Thoracic aorta (tissue), 2 donors: Measurements from ENCODE around the gene TTC39B. TPM values are rescaled to one million over a fixed set of nuclear protein-coding genes. Genes with fewer than 3 reads are reported as not detected.
"Not testable (repeated sequence)": the region's sequence is repeated elsewhere in the genome, so short reads cannot be mapped to it uniquely, and the experiment has no call there.

Experiments
- ATAC-seq: fragments of 150-250 bp; one replicate; pipeline ENCODE4 v1.8.0; 2017; ENCODE audit warnings: low read depth; ENCODE audit not compliant: insufficient number of reproducible peaks, low FRiP score
- DNase-seq: peaks from one replicate; pipeline ENCODE4 v3.0.0-alpha.2; 2020; ENCODE audit warnings: low spot score
- H3K27ac ChIP-seq, 2 donors: fragments of 200-600 bp; sonication (generic); 1 replicate in 1 of 2; 2 replicates in 1 of 2; pipeline ENCODE4 v1.5.1; 2016; ENCODE audit warnings: mild to moderate bottlenecking in 2 of 2, moderate library complexity in 2 of 2
- H3K27me3 ChIP-seq: fragments of 200-600 bp; sonication (generic); replicated peaks from 2 replicates; pipeline ENCODE4 v1.6.0; 2016; ENCODE audit warnings: mild to moderate bottlenecking; ENCODE audit not compliant: insufficient read depth
- H3K36me3 ChIP-seq: fragments of 200-600 bp; sonication (generic); one replicate; pipeline ENCODE4 v1.5.1; 2016
- H3K4me1 ChIP-seq, 2 donors: fragments of 200-600 bp; sonication (generic); 1 replicate in 1 of 2; 2 replicates in 1 of 2; pipeline versions ENCODE4 v1.5.1 to v1.6.0; 2016; ENCODE audit warnings: low read depth in 2 of 2, mild to moderate bottlenecking in 1 of 2; ENCODE audit not compliant: control insufficient read depth in 1 of 2
- H3K4me3 ChIP-seq: fragments of 200-600 bp; sonication (generic); 2 replicates; pipeline ENCODE4 v1.5.1; 2016; ENCODE audit warnings: mild to moderate bottlenecking
- H3K9me3 ChIP-seq: fragments of 200-600 bp; sonication (generic); 2 replicates; pipeline ENCODE4 v1.5.1; 2016
- total RNA-seq, 2 donors: library from RNA; depleted of rRNA; stranded (reverse); fragments of >200 nt; gene quantifications; one replicate each; pipeline versions ENCODE4 v1.1.0 to v1.2.3, GENCODE V29; 2016
- TF ChIP-seq, protein P1 (sequence below): fragments of 200-600 bp; sonication (generic); IDR thresholded peaks from one replicate; pipeline ENCODE4 v1.5.1; 2019; ENCODE audit warnings: antibody characterized with exemption

The TTC39B gene
- total RNA-seq, 2 donors from 2014 or later: 24.2 to 46.7 TPM

DNA sequence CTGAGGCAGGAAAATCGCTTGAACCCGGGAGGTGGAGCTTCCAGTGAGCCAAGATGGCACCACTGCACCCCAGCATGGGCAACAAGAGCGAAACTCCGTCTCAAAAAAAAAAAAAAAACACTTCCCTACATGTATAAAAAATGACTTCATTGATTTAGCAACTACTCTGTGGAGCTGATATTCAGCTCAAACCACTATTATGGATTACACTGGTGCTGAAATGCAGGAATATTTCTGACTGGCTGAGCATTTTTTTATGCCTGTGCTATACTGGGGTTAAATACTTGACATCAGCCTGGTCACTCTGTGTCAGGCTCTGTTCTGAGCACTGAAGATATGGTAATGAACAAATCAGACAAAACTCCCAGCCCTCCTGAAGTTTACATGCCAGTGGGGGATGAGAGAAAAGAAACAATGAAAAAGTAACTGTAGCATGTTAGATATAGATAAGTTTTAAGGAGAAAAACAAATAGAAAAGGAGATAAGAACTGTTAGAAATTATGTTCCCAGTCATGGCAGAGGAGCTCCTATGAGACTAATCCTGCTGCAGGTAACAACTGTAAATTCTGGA is 22.6 kb upstream of the TTC39B start:
- TF ChIP-seq, protein P1, sequence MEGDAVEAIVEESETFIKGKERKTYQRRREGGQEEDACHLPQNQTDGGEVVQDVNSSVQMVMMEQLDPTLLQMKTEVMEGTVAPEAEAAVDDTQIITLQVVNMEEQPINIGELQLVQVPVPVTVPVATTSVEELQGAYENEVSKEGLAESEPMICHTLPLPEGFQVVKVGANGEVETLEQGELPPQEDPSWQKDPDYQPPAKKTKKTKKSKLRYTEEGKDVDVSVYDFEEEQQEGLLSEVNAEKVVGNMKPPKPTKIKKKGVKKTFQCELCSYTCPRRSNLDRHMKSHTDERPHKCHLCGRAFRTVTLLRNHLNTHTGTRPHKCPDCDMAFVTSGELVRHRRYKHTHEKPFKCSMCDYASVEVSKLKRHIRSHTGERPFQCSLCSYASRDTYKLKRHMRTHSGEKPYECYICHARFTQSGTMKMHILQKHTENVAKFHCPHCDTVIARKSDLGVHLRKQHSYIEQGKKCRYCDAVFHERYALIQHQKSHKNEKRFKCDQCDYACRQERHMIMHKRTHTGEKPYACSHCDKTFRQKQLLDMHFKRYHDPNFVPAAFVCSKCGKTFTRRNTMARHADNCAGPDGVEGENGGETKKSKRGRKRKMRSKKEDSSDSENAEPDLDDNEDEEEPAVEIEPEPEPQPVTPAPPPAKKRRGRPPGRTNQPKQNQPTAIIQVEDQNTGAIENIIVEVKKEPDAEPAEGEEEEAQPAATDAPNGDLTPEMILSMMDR: no peak
- H3K27ac ChIP-seq: no peak overlapping the region
- no peak for ATAC-seq
- H3K4me3 ChIP-seq: no peak overlapping the region
- no peaks in the 10 kb centered on the region for H3K4me1 ChIP-seq
- H3K27me3 ChIP-seq: no peaks in the 10 kb centered on the region
- H3K9me3 ChIP-seq: no peaks in the 10 kb centered on the region
- no peak for DNase-seq
- no peaks in the 10 kb centered on the region for H3K36me3 ChIP-seq

DNA sequence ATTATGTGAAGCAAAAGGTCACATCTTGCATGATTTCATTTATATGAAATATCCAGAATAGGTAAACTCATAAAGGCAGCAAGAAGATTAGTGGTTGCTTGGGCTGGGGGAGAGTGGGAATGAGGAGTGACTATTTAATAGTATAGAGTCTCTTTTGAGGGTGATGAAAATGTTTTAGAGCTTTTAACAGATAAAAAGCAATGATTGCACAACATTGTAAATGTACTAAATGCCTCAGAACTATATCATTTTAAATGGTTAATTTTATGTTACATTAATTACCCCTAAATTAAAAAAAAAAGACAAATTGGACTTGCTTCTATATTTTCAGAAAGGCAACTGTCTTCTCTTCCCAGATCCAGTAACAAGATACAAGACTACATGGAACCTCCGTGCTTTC is 21.9 kb upstream of the TTC39B start:
- Histone ChIP-seq H3K9me3 (peaks cover 4% of the 10 kb centered on the region), H3K36me3 (no peaks in the 10 kb centered on the region), H3K4me3 (no peak overlapping the region), H3K4me1 (no peaks in the 10 kb centered on the region), H3K27ac (no peak overlapping the region), H3K27me3 (no peaks in the 10 kb centered on the region)
- DNase-seq (no peak), ATAC-seq (no peak)
- TF ChIP-seq, protein P1: no peak

DNA sequence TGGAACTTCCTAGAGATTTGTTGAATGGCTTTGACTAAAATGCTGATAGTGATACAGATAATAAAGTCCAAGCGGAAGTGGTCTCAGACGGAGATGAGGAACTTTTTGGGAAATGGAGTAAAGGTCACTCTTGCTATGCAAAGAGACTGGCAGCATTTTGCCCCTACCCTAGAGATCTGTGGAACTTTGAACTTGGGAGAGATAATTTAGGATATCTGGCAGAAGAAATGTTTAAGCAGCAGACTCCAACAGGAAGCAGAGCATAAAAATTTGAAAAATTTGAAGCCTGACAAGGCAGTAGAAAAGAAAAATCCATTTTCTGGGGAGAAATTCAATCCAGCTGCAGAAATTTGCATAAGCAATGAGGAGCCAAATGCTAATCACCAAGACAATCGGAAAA is 15.7 kb upstream of the TTC39B start:
- not testable (repeated sequence) for H3K9me3 ChIP-seq, ATAC-seq, DNase-seq

DNA sequence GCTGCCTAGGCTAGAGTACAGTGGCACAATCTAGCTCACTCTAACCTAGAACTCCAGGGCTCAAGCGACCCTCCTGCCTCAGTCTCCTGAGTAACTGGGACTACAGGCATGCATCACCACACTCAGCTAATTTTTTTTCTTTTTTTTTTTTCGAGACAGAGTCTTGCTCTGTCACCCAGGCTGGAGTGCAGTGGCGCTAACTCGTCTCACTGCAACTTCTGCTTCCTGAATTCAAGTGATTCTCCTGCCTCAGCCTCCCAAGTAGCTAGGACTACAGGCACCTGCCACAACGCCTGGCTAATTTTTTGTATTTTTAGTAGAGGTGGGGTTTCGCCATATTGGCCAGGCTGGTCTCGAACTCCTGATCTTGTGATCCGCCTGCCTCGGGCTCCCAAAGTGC is 12.6 kb upstream of the TTC39B start:
- H3K4me1 ChIP-seq, H3K27me3 ChIP-seq, ATAC-seq, H3K27ac ChIP-seq, H3K4me3 ChIP-seq, DNase-seq, H3K9me3 ChIP-seq, H3K36me3 ChIP-seq: not testable (repeated sequence)

More for the DNA sequence above, 15.7 kb upstream of the TTC39B start:
- H3K4me3 ChIP-seq, H3K36me3 ChIP-seq, H3K27me3 ChIP-seq, H3K27ac ChIP-seq, H3K4me1 ChIP-seq: not testable (repeated sequence)

DNA sequence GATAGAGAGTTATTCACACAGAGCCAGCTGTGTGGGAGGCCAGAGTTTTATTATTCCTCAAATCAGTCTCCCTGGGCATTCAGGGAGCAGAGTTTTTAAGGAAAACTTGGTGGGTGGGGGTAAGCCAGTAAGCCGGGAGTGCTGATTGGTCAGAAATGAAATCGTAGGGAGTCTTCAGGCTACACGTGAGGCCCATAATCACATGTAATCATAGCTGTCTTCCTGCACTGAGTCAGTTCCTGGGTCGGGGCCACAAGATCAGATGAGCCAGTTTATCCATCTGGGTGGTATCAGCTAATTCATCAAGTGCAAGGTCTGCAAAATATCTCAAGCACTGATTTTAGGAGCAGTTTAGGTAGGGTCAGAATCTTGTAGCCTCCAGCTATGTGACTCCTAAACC is 10.8 kb upstream of the TTC39B start:
- peaks cover 2 to 4% of the 10 kb centered on the region in 2 donors for H3K4me1 ChIP-seq
- H3K27me3 ChIP-seq: no peaks in the 10 kb centered on the region
- no peaks in the 10 kb centered on the region for H3K9me3 ChIP-seq
- DNase-seq (no peak), ATAC-seq (no peak)
- no peaks in the 10 kb centered on the region for H3K36me3 ChIP-seq
- TF ChIP-seq, protein P1: no peak
- no peak overlapping the region for H3K27ac ChIP-seq
- no peak overlapping the region for H3K4me3 ChIP-seq

DNA sequence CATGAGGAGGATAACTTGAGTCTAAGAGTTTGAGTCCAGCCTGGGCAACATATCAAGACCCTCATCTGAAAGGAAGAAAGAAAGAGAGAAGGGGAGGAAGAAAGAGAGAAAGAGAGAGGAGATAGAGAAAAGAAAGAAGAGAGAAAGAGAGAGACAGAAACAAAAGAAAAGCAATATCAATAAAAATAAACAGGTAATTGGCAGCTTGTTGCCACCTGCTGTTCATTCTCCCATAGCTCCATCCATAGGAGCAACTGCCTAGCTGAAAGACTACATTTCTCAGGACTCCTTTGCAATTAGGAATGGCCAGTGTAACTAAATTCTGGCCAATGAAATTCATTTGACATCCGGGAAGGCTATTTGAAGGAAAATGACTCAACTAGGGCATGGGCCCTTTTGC is 4.6 kb upstream of the TTC39B start:
- no peaks in the 10 kb centered on the region for H3K27me3 ChIP-seq
- no peaks in the 10 kb centered on the region for H3K36me3 ChIP-seq
- H3K4me1 ChIP-seq: peaks cover 0 to 6% of the 10 kb centered on the region in 2 donors
- no peak overlapping the region for H3K4me3 ChIP-seq
- no peaks in the 10 kb centered on the region for H3K9me3 ChIP-seq
- peak overlapping the region in 1 of 2 donors; percentile 8 for H3K27ac ChIP-seq
- ATAC-seq: no peak
- TF ChIP-seq, protein P1: no peak
- DNase-seq: no peak
